ENCODE measurements around the gene TRAT1. TPM values are rescaled to one million over a fixed set of nuclear protein-coding genes. Genes with fewer than 3 reads are reported as not detected.

TRAT1 gene
- total and polyA plus RNA-seq, 2 experiments from 2014 or later = not detected

DNA sequence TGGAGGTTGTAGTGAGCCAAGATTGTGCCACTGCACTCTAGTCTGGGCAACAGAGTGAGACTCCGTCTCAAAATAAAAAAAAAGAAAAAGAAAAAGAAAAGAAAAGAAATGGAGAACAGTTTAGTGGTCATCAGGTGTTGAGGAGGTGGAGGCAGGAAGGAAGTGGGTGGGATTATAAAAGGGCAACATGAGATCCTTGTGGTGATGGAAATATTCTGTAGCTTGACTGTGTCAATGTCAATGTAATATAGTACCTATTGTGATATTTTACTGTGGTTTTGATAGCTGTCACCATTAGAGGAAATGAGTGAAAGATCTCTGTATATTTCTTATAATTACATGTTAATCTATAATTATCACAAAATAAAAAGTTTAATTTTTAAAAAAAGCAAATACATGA lies 60.8 kb downstream of the TRAT1 start (continued):
- TF ChIP-seq, protein P1, sequence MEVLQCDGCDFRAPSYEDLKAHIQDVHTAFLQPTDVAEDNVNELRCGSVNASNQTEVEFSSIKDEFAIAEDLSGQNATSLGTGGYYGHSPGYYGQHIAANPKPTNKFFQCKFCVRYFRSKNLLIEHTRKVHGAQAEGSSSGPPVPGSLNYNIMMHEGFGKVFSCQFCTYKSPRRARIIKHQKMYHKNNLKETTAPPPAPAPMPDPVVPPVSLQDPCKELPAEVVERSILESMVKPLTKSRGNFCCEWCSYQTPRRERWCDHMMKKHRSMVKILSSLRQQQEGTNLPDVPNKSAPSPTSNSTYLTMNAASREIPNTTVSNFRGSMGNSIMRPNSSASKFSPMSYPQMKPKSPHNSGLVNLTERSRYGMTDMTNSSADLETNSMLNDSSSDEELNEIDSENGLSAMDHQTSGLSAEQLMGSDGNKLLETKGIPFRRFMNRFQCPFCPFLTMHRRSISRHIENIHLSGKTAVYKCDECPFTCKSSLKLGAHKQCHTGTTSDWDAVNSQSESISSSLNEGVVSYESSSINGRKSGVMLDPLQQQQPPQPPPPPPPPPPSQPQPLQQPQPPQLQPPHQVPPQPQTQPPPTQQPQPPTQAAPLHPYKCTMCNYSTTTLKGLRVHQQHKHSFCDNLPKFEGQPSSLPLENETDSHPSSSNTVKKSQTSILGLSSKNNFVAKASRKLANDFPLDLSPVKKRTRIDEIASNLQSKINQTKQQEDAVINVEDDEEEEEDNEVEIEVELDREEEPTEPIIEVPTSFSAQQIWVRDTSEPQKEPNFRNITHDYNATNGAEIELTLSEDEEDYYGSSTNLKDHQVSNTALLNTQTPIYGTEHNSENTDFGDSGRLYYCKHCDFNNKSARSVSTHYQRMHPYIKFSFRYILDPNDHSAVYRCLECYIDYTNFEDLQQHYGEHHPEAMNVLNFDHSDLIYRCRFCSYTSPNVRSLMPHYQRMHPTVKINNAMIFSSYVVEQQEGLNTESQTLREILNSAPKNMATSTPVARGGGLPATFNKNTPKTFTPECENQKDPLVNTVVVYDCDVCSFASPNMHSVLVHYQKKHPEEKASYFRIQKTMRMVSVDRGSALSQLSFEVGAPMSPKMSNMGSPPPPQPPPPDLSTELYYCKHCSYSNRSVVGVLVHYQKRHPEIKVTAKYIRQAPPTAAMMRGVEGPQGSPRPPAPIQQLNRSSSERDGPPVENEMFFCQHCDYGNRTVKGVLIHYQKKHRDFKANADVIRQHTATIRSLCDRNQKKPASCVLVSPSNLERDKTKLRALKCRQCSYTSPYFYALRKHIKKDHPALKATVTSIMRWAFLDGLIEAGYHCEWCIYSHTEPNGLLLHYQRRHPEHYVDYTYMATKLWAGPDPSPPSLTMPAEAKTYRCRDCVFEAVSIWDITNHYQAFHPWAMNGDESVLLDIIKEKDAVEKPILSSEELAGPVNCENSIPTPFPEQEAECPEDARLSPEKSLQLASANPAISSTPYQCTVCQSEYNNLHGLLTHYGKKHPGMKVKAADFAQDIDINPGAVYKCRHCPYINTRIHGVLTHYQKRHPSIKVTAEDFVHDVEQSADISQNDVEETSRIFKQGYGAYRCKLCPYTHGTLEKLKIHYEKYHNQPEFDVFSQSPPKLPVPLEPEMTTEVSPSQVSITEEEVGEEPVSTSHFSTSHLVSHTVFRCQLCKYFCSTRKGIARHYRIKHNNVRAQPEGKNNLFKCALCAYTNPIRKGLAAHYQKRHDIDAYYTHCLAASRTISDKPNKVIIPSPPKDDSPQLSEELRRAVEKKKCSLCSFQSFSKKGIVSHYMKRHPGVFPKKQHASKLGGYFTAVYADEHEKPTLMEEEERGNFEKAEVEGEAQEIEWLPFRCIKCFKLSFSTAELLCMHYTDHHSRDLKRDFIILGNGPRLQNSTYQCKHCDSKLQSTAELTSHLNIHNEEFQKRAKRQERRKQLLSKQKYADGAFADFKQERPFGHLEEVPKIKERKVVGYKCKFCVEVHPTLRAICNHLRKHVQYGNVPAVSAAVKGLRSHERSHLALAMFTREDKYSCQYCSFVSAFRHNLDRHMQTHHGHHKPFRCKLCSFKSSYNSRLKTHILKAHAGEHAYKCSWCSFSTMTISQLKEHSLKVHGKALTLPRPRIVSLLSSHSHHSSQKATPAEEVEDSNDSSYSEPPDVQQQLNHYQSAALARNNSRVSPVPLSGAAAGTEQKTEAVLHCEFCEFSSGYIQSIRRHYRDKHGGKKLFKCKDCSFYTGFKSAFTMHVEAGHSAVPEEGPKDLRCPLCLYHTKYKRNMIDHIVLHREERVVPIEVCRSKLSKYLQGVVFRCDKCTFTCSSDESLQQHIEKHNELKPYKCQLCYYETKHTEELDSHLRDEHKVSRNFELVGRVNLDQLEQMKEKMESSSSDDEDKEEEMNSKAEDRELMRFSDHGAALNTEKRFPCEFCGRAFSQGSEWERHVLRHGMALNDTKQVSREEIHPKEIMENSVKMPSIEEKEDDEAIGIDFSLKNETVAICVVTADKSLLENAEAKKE (CRISPR knock-in tag; IDR thresholded peaks at IDR 0.05) = no peak
- no peak for TF ChIP-seq POLR2AphosphoS5 (IDR thresholded peaks at IDR 0.05; ENCODE audit: low read depth)
- no peak for TF ChIP-seq EZH2 (IDR thresholded peaks at IDR 0.05; ENCODE audit: low read depth, unreplicated experiment)
- TF ChIP-seq, protein P2, sequence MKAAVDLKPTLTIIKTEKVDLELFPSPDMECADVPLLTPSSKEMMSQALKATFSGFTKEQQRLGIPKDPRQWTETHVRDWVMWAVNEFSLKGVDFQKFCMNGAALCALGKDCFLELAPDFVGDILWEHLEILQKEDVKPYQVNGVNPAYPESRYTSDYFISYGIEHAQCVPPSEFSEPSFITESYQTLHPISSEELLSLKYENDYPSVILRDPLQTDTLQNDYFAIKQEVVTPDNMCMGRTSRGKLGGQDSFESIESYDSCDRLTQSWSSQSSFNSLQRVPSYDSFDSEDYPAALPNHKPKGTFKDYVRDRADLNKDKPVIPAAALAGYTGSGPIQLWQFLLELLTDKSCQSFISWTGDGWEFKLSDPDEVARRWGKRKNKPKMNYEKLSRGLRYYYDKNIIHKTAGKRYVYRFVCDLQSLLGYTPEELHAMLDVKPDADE (IDR thresholded peaks at IDR 0.05) = no peak
- TF ChIP-seq, protein P3, sequence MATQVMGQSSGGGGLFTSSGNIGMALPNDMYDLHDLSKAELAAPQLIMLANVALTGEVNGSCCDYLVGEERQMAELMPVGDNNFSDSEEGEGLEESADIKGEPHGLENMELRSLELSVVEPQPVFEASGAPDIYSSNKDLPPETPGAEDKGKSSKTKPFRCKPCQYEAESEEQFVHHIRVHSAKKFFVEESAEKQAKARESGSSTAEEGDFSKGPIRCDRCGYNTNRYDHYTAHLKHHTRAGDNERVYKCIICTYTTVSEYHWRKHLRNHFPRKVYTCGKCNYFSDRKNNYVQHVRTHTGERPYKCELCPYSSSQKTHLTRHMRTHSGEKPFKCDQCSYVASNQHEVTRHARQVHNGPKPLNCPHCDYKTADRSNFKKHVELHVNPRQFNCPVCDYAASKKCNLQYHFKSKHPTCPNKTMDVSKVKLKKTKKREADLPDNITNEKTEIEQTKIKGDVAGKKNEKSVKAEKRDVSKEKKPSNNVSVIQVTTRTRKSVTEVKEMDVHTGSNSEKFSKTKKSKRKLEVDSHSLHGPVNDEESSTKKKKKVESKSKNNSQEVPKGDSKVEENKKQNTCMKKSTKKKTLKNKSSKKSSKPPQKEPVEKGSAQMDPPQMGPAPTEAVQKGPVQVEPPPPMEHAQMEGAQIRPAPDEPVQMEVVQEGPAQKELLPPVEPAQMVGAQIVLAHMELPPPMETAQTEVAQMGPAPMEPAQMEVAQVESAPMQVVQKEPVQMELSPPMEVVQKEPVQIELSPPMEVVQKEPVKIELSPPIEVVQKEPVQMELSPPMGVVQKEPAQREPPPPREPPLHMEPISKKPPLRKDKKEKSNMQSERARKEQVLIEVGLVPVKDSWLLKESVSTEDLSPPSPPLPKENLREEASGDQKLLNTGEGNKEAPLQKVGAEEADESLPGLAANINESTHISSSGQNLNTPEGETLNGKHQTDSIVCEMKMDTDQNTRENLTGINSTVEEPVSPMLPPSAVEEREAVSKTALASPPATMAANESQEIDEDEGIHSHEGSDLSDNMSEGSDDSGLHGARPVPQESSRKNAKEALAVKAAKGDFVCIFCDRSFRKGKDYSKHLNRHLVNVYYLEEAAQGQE (IDR thresholded peaks at IDR 0.05; ENCODE audit: unreplicated experiment) = no peak
- no peak for TF ChIP-seq ZNF114 (CRISPR knock-in tag; IDR thresholded peaks at IDR 0.05)
- no peak for TF ChIP-seq NANOG (IDR thresholded peaks at IDR 0.05; ENCODE audit: borderline replicate concordance)
